Type B pancreatic cell (in vitro differentiated cells): ENCODE measurements around the gene UNC5C. TPM values are rescaled to one million over a fixed set of nuclear protein-coding genes. Genes with fewer than 3 reads are reported as not detected.

Experiments
- DNase-seq: peaks from one replicate; pipeline ENCODE4 v3.0.0; 2021; ENCODE audit warnings: mixed read lengths; ENCODE audit not compliant: unreplicated experiment; ENCODE audit errors: extremely low spot score
- H3K27ac Mint-ChIP-seq: 2 replicates; pipeline ENCODE4 v1.8.0; 2021; ENCODE audit warnings: mild to moderate bottlenecking, mixed read lengths
- H3K27me3 Mint-ChIP-seq: 2 replicates; pipeline ENCODE4 v1.8.0; 2021; ENCODE audit warnings: mixed read lengths
- H3K36me3 Mint-ChIP-seq: 2 replicates; pipeline ENCODE4 v1.8.0; 2021; ENCODE audit warnings: mixed read lengths
- H3K4me1 Mint-ChIP-seq: one replicate; pipeline ENCODE4 v1.8.0; 2021; ENCODE audit warnings: mixed read lengths; ENCODE audit not compliant: unreplicated experiment
- H3K4me3 Mint-ChIP-seq: 2 replicates; pipeline ENCODE4 v1.8.0; 2021; ENCODE audit warnings: mild to moderate bottlenecking, mixed read lengths
- H3K9me3 Mint-ChIP-seq: 2 replicates; pipeline ENCODE4 v1.8.0; 2021; ENCODE audit warnings: mixed read lengths
- CTCF ChIP-seq: fragments of 200-600 bp; sonication (generic); conservative IDR thresholded peaks from 2 replicates; pipeline ENCODE4 v1.5.0; 2021; ENCODE audit warnings: antibody characterized with exemption, mild to moderate bottlenecking
- total RNA-seq: library from RNA; stranded (reverse); gene quantifications from 2 replicates; pipeline ENCODE4 v1.2.1, GENCODE V29; 2021; ENCODE audit warnings: low replicate concordance

The UNC5C gene
- total RNA-seq, 1 donor from 2014 or later: 95.0 TPM

- no peak for DNase-seq
- Mint-ChIP-seq H3K27ac (no peak overlapping the region), H3K4me3 (no peak overlapping the region), H3K9me3 (peaks cover 4% of the 10 kb centered on the region), H3K4me1 (no peaks in the 10 kb centered on the region), H3K27me3 (no peaks in the 10 kb centered on the region), H3K36me3 (no peaks in the 10 kb centered on the region)
- TF ChIP-seq CTCF: peak; percentile 19
These were observed 15.0 kb upstream of the UNC5C start for GRCh38 chr4:95563638-95564337.

- Mint-ChIP-seq H3K4me3 (no peak overlapping the region), H3K27ac (no peak overlapping the region)
These were observed 12.0 kb upstream of the UNC5C start for GRCh38 chr4:95560774-95561173.

GRCh38 chr4:95556207-95556859 is 7.6 kb upstream of the UNC5C start:
- no peak for DNase-seq
- no peak overlapping the region for H3K27ac Mint-ChIP-seq
- H3K4me3 Mint-ChIP-seq: no peak overlapping the region
- no peaks in the 10 kb centered on the region for H3K9me3 Mint-ChIP-seq
- H3K4me1 Mint-ChIP-seq: peaks cover 13% of the 10 kb centered on the region
- no peak for TF ChIP-seq CTCF
- H3K36me3 Mint-ChIP-seq: no peaks in the 10 kb centered on the region
- peaks cover 11% of the 10 kb centered on the region for H3K27me3 Mint-ChIP-seq

More at GRCh38 chr4:95560774-95561173, 12.0 kb upstream of the UNC5C start:
- Mint-ChIP-seq H3K4me1 (no peaks in the 10 kb centered on the region), H3K9me3 (peaks cover 4% of the 10 kb centered on the region), H3K36me3 (no peaks in the 10 kb centered on the region), H3K27me3 (no peaks in the 10 kb centered on the region)
- no peak for DNase-seq
- no peak for TF ChIP-seq CTCF

GRCh38 chr4:95552942-95553550 is 4.3 kb upstream of the UNC5C start:
- Mint-ChIP-seq H3K4me1 (peaks cover 23% of the 10 kb centered on the region), H3K27me3 (peaks cover 35% of the 10 kb centered on the region), H3K36me3 (no peaks in the 10 kb centered on the region), H3K4me3 (no peak overlapping the region), H3K27ac (no peak overlapping the region), H3K9me3 (no peaks in the 10 kb centered on the region)
- DNase-seq: no peak
- TF ChIP-seq CTCF: no peak

- Mint-ChIP-seq H3K27ac (no peak overlapping the region), H3K4me1 (peaks cover 23% of the 10 kb centered on the region), H3K36me3 (peaks cover 2% of the 10 kb centered on the region), H3K4me3 (peak overlapping the region; percentile 46), H3K9me3 (no peaks in the 10 kb centered on the region), H3K27me3 (peaks cover 48% of the 10 kb centered on the region)
- TF ChIP-seq CTCF: no peak
- DNase-seq: no peak
These were observed 2.9 kb upstream of the UNC5C start for GRCh38 chr4:95551653-95552052.
